H1 (cell line): Measurements from ENCODE around the gene TWF2. TPM values are rescaled to one million over a fixed set of nuclear protein-coding genes. Genes with fewer than 3 reads are reported as not detected.

ENCODE experiments used
- ATF3 ChIP-seq: IDR thresholded peaks from 2 replicates; pipeline ENCODE4 v1.6.1; 2011; ENCODE audit warnings: low read depth, mild to moderate bottlenecking, low read length; ENCODE audit not compliant: insufficient read depth
- HDAC2 ChIP-seq, 2 experiments: fragments of 300-600 bp in 1 of 2; sonication (generic) in 1 of 2; IDR thresholded peaks; 2 replicates each; pipeline ENCODE4 v1.6.1; 2011 to 2012; ENCODE audit warnings: low read depth in 2 of 2, low read length in 2 of 2, mild to moderate bottlenecking in 2 of 2, moderate library complexity in 2 of 2, borderline replicate concordance in 1 of 2, inconsistent platforms in 1 of 2
- RNF2 ChIP-seq: fragments of 200-900, 300-1000 bp; sonication (generic); IDR thresholded peaks from 2 replicates; pipeline ENCODE4 v1.7.1; 2016; ENCODE audit warnings: borderline replicate concordance, low read depth, mild to moderate bottlenecking, antibody characterized with exemption, low read length; ENCODE audit not compliant: poor library complexity, severe bottlenecking; ENCODE audit errors: missing control alignments
- SIN3A ChIP-seq, 2 experiments: IDR thresholded peaks in 1 of 2; conservative IDR thresholded peaks in 1 of 2; 2 replicates each; pipeline ENCODE4 v1.6.1; 2011 to 2012; ENCODE audit warnings: low read length in 2 of 2, improper control_type of control experiment in 1 of 2, low read depth in 1 of 2, mild to moderate bottlenecking in 1 of 2
- TCF12 ChIP-seq: IDR thresholded peaks from 2 replicates; pipeline ENCODE4 v1.6.1; 2011; ENCODE audit warnings: low read depth, mild to moderate bottlenecking, low read length
- TEAD4 ChIP-seq: IDR thresholded peaks from 2 replicates; pipeline ENCODE4 v1.6.1; 2012; ENCODE audit warnings: low read depth, low read length, inconsistent platforms, mixed read lengths
- polyA plus RNA-seq, 7 experiments: library from polyadenylated mRNA; depleted of rRNA in 3 of 7; stranded (reverse) in 5 of 7; unstranded in 2 of 7; fragments of >200 nt in 5 of 7; fragments of 200-250 nt in 2 of 7; gene quantifications; 1 replicate in 5 of 7; 2 replicates in 1 of 7; 4 replicates in 1 of 7; pipeline versions ENCODE4 v1.2.1 to v1.2.3, GENCODE V29; 2011 to 2013; ENCODE audit warnings: missing spikeins in 2 of 7, mixed read lengths in 2 of 7
- total RNA-seq: library from RNA; stranded (reverse); fragmentation: NEBNext Ultra II Directional; extraction: Animal tissue kit (Norgen Biotek cat#: 25700); gene quantifications from 2 replicates; pipeline ENCODE4 v1.2.1, GENCODE V29; 2021

The TWF2 gene
- total and polyA plus RNA-seq, 2 of the 8 experiments (the other 6 are each of a cell fraction or from before 2014, with no cell fraction given) = 65.2 to 90.4 TPM

- no peak for TF ChIP-seq TCF12
- TF ChIP-seq HDAC2 (IDR thresholded peaks at IDR 0.05; ENCODE audit: borderline replicate concordance in 1 of 2, low read depth in 2 of 2, low read length in 2 of 2) = no peak
- no peak for TF ChIP-seq ATF3
- no peak for TF ChIP-seq SIN3A (conservative IDR thresholded peaks at IDR 0.05 in 1 of 2, IDR thresholded peaks at IDR 0.05 in 1 of 2; ENCODE audit: low read depth in 1 of 2, low read length in 2 of 2)
- no peak for TF ChIP-seq TEAD4
- no peak for TF ChIP-seq RNF2
These were observed 42.0 kb downstream of the TWF2 start (continued) for GRCh38 chr3:52196977-52197376.
